Hematopoietic multipotent progenitor cell treated with erythropoietin and hydrocortisone succinate and interleukin-3 and kit ligand, for 4 days (in vitro differentiated cells): ENCODE measurements around the gene CDA.

Experiments
- DNase-seq: peaks from one replicate; pipeline ENCODE4 v3.0.0-alpha.2; 2015

CDA gene

DNA sequence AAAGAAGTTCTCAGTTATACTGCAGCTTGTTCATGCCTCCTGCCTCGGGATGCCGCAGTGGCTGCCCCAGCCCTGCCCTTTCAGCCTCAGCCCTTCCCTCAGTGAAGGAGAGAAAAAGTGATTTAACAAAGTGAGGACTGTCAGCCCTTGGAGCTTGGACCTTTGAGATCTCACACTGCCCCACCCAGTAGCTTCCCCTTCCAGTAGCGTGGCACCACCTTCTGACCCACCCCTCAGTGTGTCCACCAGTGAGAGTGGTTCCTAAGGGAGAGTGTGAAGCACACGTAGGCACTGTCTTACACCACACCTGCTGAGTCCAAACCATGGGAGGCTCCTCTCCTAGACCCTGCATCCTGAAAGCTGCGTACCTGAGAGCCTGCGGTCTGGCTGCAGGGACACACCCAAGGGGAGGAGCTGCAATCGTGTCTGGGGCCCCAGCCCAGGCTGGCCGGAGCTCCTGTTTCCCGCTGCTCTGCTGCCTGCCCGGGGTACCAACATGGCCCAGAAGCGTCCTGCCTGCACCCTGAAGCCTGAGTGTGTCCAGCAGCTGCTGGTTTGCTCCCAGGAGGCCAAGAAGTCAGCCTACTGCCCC is at the start of gene CDA:
Gene CDA, plus strand, starts transcription at position 464 of the 592 bp plus-strand sequence. Its CDS starts 33 bp downstream, at position 497.
- DNase-seq = no peak

DNA sequence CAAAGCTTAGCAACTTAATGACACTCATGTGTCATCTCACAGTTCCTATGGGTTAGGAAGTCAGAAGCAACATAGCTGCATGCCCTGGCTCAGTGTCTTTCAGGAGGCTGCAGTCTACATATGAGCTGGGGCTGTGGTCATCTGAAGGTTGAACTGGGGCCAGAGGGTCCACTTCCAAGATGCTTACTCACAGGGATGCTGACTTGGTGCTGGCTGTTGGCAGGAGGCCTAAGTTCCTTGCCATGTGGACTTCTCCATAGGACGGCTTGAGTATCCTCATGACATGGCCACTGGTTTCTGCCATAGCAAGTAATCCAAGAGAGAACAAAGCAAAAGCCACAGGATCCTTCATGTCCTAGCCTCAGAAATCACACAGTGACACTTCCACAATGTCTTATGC is 48.6 kb upstream of the CDA start:
- DNase-seq = no peak

DNA sequence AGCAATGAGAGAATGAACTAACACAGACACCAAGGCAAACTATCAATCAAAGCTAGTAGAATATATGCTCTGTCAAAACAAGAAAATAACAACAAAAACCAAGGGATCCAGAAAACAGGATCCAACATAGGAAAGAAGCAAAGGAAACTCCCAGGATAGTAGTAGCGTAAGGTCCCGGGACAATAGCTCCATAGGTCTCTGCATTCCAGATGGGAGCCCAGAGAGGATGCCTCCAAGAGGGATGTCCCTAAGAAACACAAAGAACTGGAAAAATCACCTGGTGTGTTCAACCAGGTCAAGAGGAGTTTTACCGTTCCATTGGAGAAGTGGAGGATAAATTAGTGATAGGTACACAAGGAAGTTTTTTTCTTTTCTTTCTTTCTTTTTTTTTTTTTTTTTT is 42.3 kb upstream of the CDA start:
- DNase-seq = no peak

DNA sequence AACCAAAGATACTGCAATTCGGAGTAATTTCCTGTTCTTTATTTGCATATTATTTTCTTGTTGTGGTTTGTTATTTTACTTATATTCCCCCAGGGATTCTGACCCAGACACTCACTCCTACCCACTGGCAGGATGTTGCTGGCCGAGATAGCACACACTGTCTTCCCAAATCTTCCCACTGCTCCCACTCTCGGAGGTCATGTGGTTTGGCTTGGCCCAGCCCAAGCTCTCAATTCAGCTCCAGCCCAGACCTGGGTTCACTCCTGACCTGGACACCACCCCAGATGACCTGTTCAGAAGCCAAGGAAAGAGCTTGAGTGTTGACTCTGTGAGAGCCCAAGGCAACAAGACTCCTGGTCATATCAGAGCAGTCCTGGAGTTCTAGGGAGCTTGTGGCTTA is 37.7 kb upstream of the CDA start:
- DNase-seq = no peak

DNA sequence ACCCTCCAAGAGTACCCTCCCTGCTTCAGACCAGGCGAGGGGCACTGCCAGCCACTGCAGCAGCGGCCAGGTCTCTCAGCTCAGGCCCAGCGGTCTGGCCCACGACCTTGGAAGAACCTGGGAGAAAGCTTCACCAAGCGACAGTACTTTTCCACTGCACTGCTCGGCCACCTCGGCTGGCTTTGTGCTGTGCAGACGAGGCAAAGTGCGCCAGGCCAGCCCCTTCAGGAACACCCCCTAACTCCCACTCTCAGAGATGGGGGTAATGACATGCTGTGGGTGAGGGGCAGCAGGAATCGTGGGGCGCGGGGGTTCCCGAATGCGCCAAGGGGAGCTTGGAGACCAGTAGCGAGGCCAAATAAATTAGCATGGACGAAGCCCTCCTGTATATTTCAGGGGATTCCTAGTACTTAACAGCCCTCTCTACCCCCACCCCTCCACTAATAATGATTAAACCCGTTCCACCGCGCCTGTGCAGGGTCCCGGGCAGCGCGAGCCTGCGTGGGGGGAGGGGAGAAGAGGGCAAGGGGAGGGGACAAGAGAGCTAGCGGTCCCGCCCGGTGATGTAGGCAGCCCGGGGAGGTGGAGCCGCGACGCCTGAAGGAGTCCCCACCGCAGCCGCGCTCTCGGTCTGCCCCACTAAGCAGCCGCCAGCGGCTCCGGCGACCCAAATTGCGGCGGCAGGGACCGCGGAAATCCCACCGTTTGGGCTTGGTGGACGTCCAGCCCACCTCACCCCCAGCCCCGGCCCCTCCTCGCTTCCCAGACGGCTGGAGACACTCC is 36.8 kb upstream of the CDA start, which contains the start of gene FAM43B:
Gene FAM43B, plus strand, starts transcription at position 629 of the 783 bp plus-strand sequence. CDS start 401 bp downstream, outside the sequence.
- peak; percentile 60 for DNase-seq

DNA sequence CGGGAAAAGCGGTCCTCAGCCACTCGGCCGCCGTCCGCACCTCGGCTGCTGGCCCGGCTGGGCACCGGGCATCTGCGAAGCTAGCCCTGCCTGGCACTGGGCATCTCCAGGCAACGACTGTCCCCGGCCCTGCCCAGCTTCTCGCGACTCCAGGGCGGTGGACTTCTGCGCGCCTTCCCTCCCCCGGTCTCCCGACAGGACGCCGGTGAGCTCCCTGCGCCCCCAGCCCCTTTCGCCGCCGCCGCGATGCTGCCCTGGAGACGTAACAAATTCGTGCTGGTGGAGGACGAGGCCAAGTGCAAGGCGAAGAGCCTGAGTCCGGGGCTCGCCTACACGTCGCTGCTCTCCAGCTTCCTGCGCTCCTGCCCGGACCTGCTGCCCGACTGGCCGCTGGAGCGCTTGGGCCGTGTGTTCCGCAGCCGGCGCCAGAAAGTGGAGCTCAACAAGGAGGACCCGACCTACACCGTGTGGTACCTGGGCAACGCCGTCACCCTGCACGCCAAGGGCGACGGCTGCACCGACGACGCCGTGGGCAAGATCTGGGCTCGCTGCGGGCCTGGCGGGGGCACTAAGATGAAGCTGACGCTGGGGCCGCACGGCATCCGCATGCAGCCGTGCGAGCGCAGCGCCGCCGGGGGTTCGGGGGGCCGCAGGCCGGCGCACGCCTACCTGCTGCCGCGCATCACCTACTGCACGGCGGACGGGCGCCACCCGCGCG is 36.0 kb upstream of the CDA start:
- DNase-seq = no peak

DNA sequence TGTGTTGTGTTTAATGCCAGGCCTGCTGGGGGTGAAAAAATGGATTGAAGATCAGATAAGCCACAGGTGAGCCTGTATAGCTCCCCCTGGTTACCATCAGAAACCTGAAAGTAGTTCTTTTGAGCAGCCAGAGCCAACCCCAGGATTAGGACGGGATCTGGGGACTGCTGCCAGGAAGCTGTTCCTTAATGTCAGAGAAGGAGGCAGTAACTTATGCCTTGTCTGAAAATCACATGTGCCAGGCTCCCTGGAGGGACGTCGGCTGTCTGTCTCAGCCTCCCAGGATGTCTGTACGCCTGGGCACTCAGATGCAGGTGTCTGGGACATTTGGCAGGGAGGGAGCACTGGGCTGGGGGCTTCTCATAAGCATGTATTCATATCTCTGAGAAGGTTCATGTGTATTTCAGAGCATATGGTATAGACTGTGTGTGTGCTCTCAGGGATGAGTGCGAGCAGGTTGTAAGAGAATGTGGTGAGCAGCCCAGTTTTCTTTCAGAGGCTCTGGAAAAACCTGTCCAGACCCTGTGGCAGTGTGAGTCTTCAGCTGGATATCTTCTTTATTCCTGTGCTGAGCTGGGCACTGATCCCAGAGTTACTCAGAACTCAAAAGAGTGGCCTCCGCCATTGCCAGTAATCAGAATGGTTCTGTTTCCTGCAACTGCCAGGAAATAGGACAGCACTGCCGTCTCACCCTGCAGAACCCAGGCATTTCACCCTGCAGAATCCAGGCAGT is 33.7 kb upstream of the CDA start:
- DNase-seq = no peak

DNA sequence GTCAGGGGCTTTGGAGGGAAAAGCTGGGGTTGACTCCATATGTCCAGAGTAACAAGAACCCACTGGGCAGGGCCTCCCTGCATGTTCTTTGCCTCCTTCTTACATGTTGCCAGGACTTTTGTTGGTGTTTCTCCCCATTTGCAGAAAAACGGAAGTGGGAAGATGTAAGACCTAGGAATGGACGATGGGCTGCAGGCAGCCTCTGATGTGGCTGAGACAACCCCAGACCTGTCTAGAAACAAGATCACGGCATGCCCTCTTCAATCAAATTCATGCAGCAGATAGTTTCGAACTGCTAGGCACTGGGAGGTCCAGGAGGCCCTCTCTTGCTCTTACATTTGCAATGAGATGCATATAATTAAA is 33.2 kb upstream of the CDA start:
- no peak for DNase-seq

DNA sequence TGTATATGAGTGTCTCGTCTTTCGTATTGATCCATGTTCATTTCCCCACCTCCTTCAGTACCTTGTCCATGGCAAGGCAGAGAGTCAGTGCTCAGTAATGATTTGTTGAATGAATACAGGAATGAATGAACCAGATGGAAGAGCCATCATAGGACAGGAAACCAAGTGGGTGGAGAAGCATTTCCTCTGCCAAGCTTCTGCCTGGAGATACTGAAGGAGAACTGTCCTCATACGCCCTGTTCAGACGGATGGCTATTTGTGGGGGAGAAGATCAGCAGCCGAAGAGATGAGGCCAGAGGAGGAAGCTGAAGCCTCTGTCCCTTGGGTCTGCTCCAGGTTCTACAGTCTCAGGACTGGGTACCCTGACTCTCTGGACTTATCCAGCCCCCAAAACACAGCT is 30.7 kb upstream of the CDA start:
- peak; percentile 40 for DNase-seq

DNA sequence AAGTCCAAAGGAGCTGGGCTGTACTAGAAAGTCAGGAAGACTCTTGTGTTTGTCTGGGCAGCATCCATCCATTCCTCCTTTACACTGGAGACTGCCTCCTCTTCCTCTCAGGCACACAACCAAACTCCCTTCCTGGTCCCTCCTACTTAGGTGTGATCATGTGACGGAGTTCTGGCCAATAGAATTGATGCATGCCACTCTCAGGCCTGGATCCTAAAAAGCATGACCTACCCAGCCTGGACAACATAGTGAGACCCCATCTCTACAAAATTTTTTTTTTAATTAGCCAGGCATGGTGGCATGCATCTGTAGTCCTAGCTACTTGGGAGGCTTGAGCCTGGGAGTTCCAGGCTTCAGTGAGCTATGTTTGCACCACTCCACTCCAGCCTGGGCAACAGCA is 27.9 kb upstream of the CDA start:
- no peak for DNase-seq

DNA sequence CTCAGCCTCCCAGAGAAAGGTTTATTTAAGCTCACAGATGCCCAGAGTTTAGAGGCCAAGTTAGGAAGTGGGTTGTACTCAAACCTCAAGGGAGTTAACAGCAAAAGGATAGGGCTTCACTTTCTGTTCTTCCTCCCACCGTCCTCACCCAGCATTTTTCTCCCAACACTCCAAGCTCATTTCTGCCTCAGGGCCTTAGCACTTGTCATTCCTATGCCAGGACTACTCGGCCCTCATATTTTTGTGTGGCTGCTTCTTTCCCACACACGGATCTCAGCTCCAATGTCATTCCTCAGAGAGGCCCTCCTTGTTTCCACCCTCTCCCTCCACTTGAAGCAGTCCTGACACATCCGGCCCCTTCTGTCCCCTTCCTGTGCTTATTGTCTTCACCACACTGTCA is 23.7 kb upstream of the CDA start:
- DNase-seq = no peak

DNA sequence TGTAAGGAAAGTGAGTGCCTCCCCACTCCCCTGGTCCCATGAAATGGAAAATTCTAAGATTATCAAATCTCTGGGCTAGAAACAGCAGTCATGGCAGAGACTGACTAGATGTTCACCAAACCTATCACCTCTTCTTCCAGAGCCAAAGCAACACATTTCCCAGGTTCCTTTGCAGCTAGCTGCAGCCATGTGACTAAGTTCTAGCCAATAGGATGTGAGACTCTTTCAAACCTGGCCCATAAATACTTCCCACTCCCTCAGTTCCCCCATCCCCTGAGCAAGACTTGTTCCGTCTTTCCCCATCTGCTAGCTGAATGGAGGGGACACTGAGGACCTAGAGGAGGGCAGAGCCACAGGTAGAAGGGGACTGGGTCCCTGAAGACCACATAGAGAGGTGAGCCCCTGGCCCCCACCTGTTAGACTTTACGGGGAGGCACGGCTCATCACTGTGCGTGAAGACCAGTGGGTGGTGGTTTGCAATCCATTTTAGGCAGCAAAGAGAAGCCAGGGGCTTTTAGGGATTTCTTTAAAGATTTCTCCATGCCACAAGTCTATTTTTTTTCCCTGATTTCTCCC is 19.3 kb upstream of the CDA start:
- no peak for DNase-seq

DNA sequence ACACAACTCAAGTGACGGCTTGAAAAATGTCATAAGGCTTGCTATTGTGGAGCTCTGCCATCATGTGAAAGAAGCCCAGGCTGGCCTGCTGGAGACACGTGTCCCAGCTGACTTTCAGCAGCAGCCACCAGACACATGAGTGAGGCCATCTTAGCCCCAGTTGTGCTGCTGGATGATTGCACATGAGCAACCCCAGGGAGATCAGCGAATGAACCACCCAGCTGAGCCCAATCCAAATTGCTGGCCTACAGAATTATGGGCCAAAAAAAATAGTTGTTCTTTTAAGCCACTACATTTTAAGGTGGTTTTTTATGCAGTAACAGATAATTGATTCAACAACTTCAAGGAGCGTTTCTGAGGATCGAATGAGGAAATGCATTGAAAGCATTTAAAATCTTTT is 17.5 kb upstream of the CDA start:
- DNase-seq = no peak

DNA sequence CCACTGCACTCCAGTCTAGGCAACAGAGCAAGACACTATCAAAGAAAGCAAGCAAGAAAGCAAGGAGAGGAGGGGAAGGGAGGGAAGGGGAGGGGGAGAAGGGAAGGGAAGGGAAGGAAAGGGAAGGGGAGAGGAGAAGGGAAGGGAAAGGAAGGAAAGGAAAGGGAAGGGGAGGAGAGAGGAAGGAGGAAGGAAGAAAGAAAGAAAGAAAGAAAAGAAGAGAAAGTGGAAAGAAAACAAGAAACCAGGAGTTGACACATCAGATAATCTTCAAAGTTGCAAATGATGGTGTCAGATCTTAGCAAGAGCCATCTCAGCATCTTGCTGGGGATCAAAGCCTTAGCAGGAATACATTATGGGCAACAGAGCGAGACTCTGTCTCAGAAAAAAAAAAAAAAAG is 14.9 kb upstream of the CDA start:
- no peak for DNase-seq

DNA sequence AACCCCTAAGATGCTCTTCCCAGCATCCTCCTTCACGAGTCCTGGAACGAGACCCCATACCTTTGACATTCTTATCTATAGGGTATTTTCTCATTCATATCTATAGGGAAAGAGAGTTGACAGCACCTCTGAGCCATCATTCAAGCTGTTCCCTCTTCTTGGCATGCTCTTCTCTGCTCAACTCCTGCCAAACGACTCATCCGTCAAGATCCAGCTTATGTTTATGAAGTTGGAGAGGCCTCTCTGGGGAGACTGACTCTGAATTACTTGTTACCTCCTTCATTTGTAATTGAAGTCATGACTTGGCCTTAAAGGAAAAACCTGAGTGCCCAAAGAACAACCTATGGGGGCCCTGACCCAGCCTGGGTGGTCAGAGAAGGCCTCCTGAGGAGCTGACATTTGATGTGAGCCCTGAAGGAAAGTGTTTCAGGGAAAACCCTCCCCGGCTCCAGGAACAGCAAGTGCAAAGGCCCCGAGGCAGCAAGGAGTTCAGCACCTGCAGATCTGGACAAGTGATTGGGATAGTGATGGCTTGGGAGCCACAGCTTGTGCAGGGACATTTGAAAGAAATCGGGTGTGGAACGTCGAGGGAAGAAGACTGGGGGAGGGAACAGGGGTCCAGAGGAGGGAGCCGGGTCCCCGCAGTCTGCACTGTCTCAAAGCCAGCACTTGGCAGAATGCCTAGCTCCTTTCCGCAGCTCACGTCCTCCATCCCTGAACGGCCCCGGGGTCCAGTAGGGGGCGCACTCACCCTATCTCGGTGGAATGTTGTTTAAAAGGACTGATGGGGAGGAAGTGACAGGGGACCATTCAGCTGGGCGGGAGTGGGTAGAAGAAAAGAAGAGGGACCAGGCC is 14.0 kb upstream of the CDA start:
- peak; percentile 94 for DNase-seq

DNA sequence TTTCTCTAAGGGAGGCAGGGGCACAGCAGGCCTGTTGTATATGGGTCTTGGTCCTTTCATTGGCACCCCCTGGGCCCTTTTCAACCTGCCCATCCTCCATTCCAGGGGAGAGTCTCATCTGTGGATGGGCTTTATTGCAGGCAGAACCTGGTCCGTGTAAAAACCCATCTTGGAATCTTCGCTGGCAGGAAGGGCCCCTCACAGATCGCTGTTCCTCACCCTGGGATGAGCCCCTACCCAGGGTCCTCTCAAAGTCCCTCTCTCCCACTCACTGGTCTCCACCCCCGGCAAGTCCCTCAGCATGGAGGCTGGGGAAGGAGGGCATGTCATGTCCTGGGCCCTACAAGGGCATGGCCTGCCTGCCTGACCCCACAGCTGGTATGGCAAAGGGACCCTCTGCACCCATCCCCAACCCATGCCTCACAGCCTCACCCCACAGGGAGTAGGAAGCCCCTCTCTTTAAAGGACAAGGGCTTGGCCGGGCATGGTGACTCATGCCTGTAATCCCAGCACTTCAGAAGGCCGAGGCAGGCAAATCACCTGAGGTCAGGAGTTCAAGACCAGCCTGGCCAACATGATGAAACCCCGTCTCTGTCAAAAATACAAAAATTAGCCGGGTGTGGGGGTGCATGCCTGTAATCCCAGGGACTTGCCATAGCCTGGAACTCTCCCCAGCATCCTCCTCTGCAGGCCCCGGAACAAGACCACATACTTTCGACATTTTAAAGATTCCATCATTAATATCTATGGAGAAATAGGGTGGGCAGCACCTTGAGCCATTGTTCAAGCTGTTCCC is 13.2 kb upstream of the CDA start:
- DNase-seq = no peak

DNA sequence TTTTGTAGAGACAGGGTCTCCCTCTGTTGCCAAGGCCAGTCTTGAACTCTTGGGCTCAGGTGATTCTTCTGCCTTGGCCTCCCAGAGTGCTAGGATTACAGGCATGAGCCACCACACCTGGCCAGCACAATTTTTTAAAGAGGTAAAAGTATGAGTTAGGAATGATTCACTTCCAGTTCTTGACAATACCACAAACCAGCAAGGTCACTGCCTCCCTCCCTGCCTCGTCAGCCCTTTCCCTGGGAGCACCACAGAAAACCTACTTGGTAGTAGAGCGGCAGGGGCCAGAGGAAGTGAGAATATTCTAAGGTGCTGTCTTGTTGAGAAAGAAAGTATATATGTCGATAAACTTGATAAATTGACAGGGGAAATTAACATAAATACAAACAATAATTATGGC is 10.8 kb upstream of the CDA start:
- DNase-seq = no peak

DNA sequence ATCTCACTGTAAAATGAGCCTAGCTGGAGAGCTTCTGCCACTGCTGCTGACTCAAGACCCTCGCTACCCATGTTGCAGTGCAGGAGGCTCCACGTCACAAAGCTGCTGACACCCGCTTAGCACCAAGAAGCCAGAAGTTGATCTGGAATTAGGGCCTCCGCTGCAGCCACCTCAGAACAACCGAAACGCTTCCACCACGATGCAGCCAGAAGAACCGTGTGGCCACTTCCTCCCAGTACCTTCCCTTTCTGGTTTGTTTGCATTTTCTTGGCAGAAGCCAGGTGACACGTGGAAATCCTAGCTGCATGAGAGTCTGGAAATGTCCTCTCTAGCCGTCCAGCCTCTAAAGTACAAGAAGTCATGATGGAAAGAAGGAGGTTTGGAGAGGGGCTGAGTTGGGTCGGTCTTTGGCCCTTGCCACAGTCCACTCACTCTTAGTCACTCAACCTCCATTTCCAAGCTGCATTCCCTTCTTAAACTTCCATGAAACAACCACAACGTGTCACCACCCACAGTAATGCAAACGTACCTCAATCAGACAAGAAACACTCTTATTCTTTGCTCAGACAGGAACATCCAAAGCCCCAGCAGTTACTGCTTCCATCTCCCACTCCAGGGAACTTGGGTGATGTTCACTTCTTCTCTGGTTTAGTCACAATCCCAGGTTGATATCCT is 10.0 kb upstream of the CDA start:
- no peak for DNase-seq

DNA sequence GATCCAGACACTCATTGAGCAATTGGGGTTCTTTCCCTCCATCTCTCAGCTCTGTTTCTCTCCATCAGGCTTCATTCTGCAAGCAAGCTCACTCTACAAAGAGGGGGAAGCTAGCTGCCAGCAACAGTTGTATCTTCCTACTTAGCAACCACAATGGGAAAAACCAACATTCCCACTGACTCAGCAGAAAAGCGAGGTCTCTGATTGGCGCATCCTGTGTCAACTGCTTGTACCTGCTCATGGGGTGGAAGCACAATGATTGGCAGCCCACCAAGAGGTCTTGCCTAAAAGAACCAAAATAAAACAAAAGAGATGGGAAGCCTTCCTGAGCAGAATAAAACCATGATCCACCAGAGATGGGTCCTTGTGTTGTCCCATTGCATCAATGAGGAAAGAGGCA is 4.0 kb upstream of the CDA start:
- DNase-seq = no peak

DNA sequence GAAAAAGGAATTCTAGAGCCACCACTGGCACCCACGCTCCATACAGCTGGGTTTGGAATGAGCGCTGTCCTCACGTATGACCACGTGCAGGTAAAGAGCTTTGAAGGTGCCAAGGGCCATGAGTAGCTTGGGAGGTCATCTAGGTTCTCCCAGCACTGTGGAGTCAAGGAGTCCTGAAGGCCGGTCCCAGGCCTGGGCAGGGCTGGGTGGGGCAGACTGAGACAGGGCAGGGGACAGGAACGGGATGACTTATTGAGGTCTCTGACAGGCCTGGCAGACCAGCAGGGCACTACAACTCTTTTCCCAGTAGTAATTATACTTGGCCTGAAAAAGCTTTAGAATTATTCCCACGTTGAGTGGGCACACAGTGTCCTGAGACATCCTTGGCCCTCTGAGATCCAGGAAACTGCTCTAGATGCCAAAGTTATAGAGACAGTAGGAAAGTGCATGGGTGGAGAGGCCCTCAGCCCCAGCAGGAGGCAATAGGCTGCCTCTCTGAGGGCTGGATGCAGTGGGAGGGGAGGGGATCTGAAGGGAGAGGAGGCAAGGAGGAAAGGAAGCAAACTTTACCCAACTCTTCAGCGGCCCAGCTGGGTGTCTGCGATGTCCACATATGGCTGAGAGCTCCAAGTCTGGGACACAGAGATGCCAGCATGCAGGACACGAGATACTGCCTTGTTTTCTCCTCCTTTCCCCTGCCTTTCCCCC is 1.8 kb upstream of the CDA start:
- no peak for DNase-seq
